ENCODE results near the gene ZNF580. TPM values are rescaled to one million over a fixed set of nuclear protein-coding genes. Genes with fewer than 3 reads are reported as not detected.

ZNF580 gene
- total RNA-seq, 2 experiments from 2014 or later = 24.4 to 50.0 TPM

GRCh38 chr19:55687281-55688201, 46.7 kb downstream of the ZNF580 start:
- Histone ChIP-seq H3K27ac (ENCODE audit: low read depth, low read length, poor library complexity, severe bottlenecking) (no peak overlapping the region), H3K36me3 (ENCODE audit: insufficient read depth, low read length) (peaks cover 96% of the 10 kb centered on the region), H3K4me3 (ENCODE audit: low read depth, low read length, poor library complexity, severe bottlenecking) (no peak overlapping the region), H2AFZ (ENCODE audit: low read length) (no peak overlapping the region), H3K4me2 (ENCODE audit: low read length) (no peak overlapping the region), H3K9me2 (ENCODE audit: insufficient read depth, low read length) (no peaks in the 10 kb centered on the region), H3K9me3 (ENCODE audit: low read length) (no peaks in the 10 kb centered on the region), H3K79me2 (ENCODE audit: insufficient read depth, low read depth, low read length) (peaks cover 25% of the 10 kb centered on the region; the same call in 1 of the 2 replicates), H4K20me1 (ENCODE audit: insufficient read depth, low read length) (no peaks in the 10 kb centered on the region), H3K4me1 (ENCODE audit: insufficient read depth, low read length, poor library complexity, severe bottlenecking) (no peaks in the 10 kb centered on the region)
- intact Hi-C loops (cut with micrococcal nuclease; ENCODE audit: unreplicated experiment) = no loop called here
- DNase-seq (ENCODE audit: low spot score) = no peak
- TF ChIP-seq EZH2phosphoT487 (IDR thresholded peaks at IDR 0.05; ENCODE audit: borderline replicate concordance, low read depth, low read length) (no peak), CTCF (conservative IDR thresholded peaks at IDR 0.05; ENCODE audit: low read length) (no peak)
- ChIA-PET CTCF (ENCODE audit: unreplicated experiment) (interaction anchor here (0.6 kb wide), 1 partner anchor 10 kb away, joined by 4 read pairs; no protein-coding TSS in a partner anchor), POLR2A (no interaction called here)
- no TSS peak for BruUV-seq (replicated peaks)

GRCh38 chr19:55688422-55689218, 47.8 kb downstream of the ZNF580 start:
- no peaks in the 10 kb centered on the region for H3K9me2 ChIP-seq (ENCODE audit: insufficient read depth, low read length)
- no peaks in the 10 kb centered on the region for H3K4me1 ChIP-seq (ENCODE audit: insufficient read depth, low read length, poor library complexity, severe bottlenecking)
- no peak overlapping the region for H3K4me3 ChIP-seq (ENCODE audit: low read depth, low read length, poor library complexity, severe bottlenecking)
- POLR2A ChIA-PET = no interaction called here
- TF ChIP-seq CTCF (conservative IDR thresholded peaks at IDR 0.05; ENCODE audit: low read length) = no peak
- no peak for TF ChIP-seq EZH2phosphoT487 (IDR thresholded peaks at IDR 0.05; ENCODE audit: borderline replicate concordance, low read depth, low read length)
- H2AFZ ChIP-seq (ENCODE audit: low read length) = no peak overlapping the region
- H3K79me2 ChIP-seq (ENCODE audit: insufficient read depth, low read depth, low read length) = peaks cover 20% of the 10 kb centered on the region; the same call in 1 of the 2 replicates
- no peak overlapping the region for H3K27ac ChIP-seq (ENCODE audit: low read depth, low read length, poor library complexity, severe bottlenecking)
- CTCF ChIA-PET (ENCODE audit: unreplicated experiment) = no interaction called here
- peaks cover 100% of the 10 kb centered on the region for H3K36me3 ChIP-seq (ENCODE audit: insufficient read depth, low read length)
- DNase-seq (ENCODE audit: low spot score) = no peak
- no peaks in the 10 kb centered on the region for H3K9me3 ChIP-seq (ENCODE audit: low read length)
- BruUV-seq (replicated peaks) = no TSS peak
- intact Hi-C loops (cut with micrococcal nuclease; ENCODE audit: unreplicated experiment) = no loop called here
- no peaks in the 10 kb centered on the region for H4K20me1 ChIP-seq (ENCODE audit: insufficient read depth, low read length)
- no peak overlapping the region for H3K4me2 ChIP-seq (ENCODE audit: low read length)

All from OCI-LY7 (cell line).